Activated B cell treated with CpG ODN at 0.5 μM for 24 hours (primary cell): ENCODE results near the gene TWNK. TPM values are rescaled to one million over a fixed set of nuclear protein-coding genes. Genes with fewer than 3 reads are reported as not detected.
"Not testable (repeated sequence)": the region's sequence is repeated elsewhere in the genome, so short reads cannot be mapped to it uniquely, and the experiment has no call there.

ENCODE experiments used
- ATAC-seq: fragments of 200-7000 bp; cut with Tn5 transposase; one replicate; pipeline ENCODE4 v1.10.0; 2021; ENCODE audit warnings: low read depth, mild to moderate bottlenecking, moderate library complexity
- CTCF ChIA-PET: fragments of 350-600 bp; sonication (Branson Sonifier 250); formaldehyde crosslinking; loops from one replicate; lab custom pipeline; 2021; ENCODE audit warnings: antibody characterized with exemption; lab: Charles Lee
- POLR2A ChIA-PET: fragments of 350-600 bp; sonication (Branson Sonifier 250); formaldehyde crosslinking; loops from one replicate; lab custom pipeline; 2021; ENCODE audit warnings: antibody characterized with exemption; lab: Charles Lee
- DNase-seq: peaks from one replicate; pipeline ENCODE4 v3.0.0; 2022
- H3K27ac Mint-ChIP-seq: one replicate; pipeline ENCODE4 v1.8.0; 2020; ENCODE audit warnings: mixed read lengths
- H3K27me3 Mint-ChIP-seq: one replicate; pipeline ENCODE4 v1.8.0; 2021; ENCODE audit warnings: mixed read lengths
- H3K36me3 Mint-ChIP-seq: one replicate; pipeline ENCODE4 v1.8.0; 2021; ENCODE audit warnings: low read depth, mixed read lengths
- H3K4me1 Mint-ChIP-seq: one replicate; pipeline ENCODE4 v1.8.0; 2021; ENCODE audit warnings: mixed read lengths
- H3K4me3 Mint-ChIP-seq: one replicate; pipeline ENCODE4 v1.8.0; 2020; ENCODE audit warnings: mild to moderate bottlenecking, mixed read lengths
- H3K9me3 Mint-ChIP-seq: one replicate; pipeline ENCODE4 v1.8.0; 2020; ENCODE audit warnings: mixed read lengths
- CTCF ChIP-seq: fragments of 200-600 bp; IDR thresholded peaks from one replicate; pipeline ENCODE4 v1.8.0; 2022; ENCODE audit warnings: antibody characterized with exemption, mild to moderate bottlenecking
- intact Hi-C: fragments of 100-400 bp; cut with micrococcal nuclease; formaldehyde crosslinking; loops from one replicate; pipeline ENCODE4 v1.15.1; 2024
- total RNA-seq: library from RNA; stranded (reverse); gene quantifications from 2 replicates; pipeline ENCODE4 v1.2.3, GENCODE V29; 2022

TWNK gene
- total RNA-seq, 1 donor from 2014 or later: 19.2 TPM

- DNase-seq (no peak), ATAC-seq (no peak)
- POLR2A ChIA-PET: no interaction called here
- intact Hi-C loops: no loop called here
- Mint-ChIP-seq H3K36me3 (peaks cover 6% of the 10 kb centered on the region), H3K4me1 (peaks cover 11% of the 10 kb centered on the region), H3K27me3 (no peaks in the 10 kb centered on the region), H3K27ac (no peak overlapping the region), H3K4me3 (no peak overlapping the region), H3K9me3 (no peaks in the 10 kb centered on the region)
- no peak for TF ChIP-seq CTCF
- CTCF ChIA-PET: no interaction called here
These were observed 14.3 kb upstream of the TWNK start for GRCh38 chr10:100972904-100973535.

GRCh38 chr10:100975397-100975796, 11.9 kb upstream of the TWNK start:
- H3K9me3 Mint-ChIP-seq, H3K4me3 Mint-ChIP-seq, H3K4me1 Mint-ChIP-seq, ATAC-seq, H3K27me3 Mint-ChIP-seq, CTCF ChIA-PET, DNase-seq, H3K27ac Mint-ChIP-seq, intact Hi-C loops: not testable (repeated sequence)
- POLR2A ChIA-PET: interaction anchor here (0.6 kb wide), 1 partner anchor 402 kb away, joined by 6 read pairs; no protein-coding TSS in a partner anchor
- H3K36me3 Mint-ChIP-seq: peaks cover 14% of the 10 kb centered on the region

- no peak for ATAC-seq
- Mint-ChIP-seq H3K4me1 (no peaks in the 10 kb centered on the region), H3K4me3 (no peak overlapping the region), H3K27me3 (no peaks in the 10 kb centered on the region), H3K9me3 (no peaks in the 10 kb centered on the region), H3K36me3 (peaks cover 28% of the 10 kb centered on the region), H3K27ac (no peak overlapping the region)
- CTCF ChIA-PET: no interaction called here
- POLR2A ChIA-PET: no interaction called here
- no peak for DNase-seq
- TF ChIP-seq CTCF: no peak
- intact Hi-C loops: no loop called here
These were observed 10.4 kb upstream of the TWNK start for GRCh38 chr10:100976906-100977305.

GRCh38 chr10:100977436-100977835, 9.9 kb upstream of the TWNK start:
- intact Hi-C loops: no loop called here
- Mint-ChIP-seq H3K9me3 (no peaks in the 10 kb centered on the region), H3K4me1 (no peaks in the 10 kb centered on the region), H3K4me3 (no peak overlapping the region), H3K27me3 (no peaks in the 10 kb centered on the region), H3K27ac (no peak overlapping the region), H3K36me3 (peaks cover 33% of the 10 kb centered on the region)
- POLR2A ChIA-PET: no interaction called here
- no peak for TF ChIP-seq CTCF
- DNase-seq: no peak
- no peak for ATAC-seq
- CTCF ChIA-PET: no interaction called here

- Mint-ChIP-seq H3K4me1 (no peaks in the 10 kb centered on the region), H3K4me3 (no peak overlapping the region), H3K27ac (no peak overlapping the region), H3K9me3 (no peaks in the 10 kb centered on the region), H3K36me3 (peaks cover 38% of the 10 kb centered on the region), H3K27me3 (no peaks in the 10 kb centered on the region)
- ATAC-seq (no peak), DNase-seq (no peak)
- ChIA-PET POLR2A (no interaction called here), CTCF (no interaction called here)
- intact Hi-C loops: no loop called here
- no peak for TF ChIP-seq CTCF
These were observed 9.0 kb upstream of the TWNK start for GRCh38 chr10:100978121-100978900.
